Progenitor cell of endocrine pancreas (in vitro differentiated cells): Measurements from ENCODE around the gene CRY1. TPM values are rescaled to one million over a fixed set of nuclear protein-coding genes. Genes with fewer than 3 reads are reported as not detected.

ENCODE experiments used
- DNase-seq: peaks from one replicate; pipeline ENCODE4 v3.0.0; 2021; ENCODE audit warnings: low spot score; ENCODE audit not compliant: unreplicated experiment
- H3K27ac Mint-ChIP-seq: 2 replicates; pipeline ENCODE4 v1.8.0; 2021; ENCODE audit warnings: mild to moderate bottlenecking, moderate library complexity, mixed read lengths
- H3K27me3 Mint-ChIP-seq: 2 replicates; pipeline ENCODE4 v1.8.0; 2021; ENCODE audit warnings: mixed read lengths
- H3K36me3 Mint-ChIP-seq: 2 replicates; pipeline ENCODE4 v1.8.0; 2022; ENCODE audit warnings: mixed read lengths; ENCODE audit not compliant: insufficient read depth
- H3K4me1 Mint-ChIP-seq: 2 replicates; pipeline ENCODE4 v1.8.0; 2021; ENCODE audit warnings: low read depth, mixed read lengths
- H3K4me3 Mint-ChIP-seq: 2 replicates; pipeline ENCODE4 v1.8.0; 2021; ENCODE audit warnings: low read depth, mild to moderate bottlenecking, moderate library complexity, mixed read lengths
- H3K9me3 Mint-ChIP-seq: 2 replicates; pipeline ENCODE4 v1.8.0; 2021; ENCODE audit warnings: low read depth, mixed read lengths
- CTCF ChIP-seq: fragments of 200-600 bp; sonication (generic); IDR thresholded peaks from one replicate; pipeline ENCODE4 v1.5.0; 2021; ENCODE audit warnings: antibody characterized with exemption, mild to moderate bottlenecking; ENCODE audit not compliant: unreplicated experiment
- total RNA-seq: library from RNA; stranded (reverse); gene quantifications from 2 replicates; pipeline ENCODE4 v1.2.1, GENCODE V29; 2021

Gene CRY1
- total RNA-seq, 1 donor from 2014 or later = 26.9 TPM

- Mint-ChIP-seq H3K4me3 (no peak overlapping the region), H3K36me3 (no peaks in the 10 kb centered on the region), H3K27me3 (no peaks in the 10 kb centered on the region), H3K4me1 (peaks cover 1% of the 10 kb centered on the region), H3K27ac (no peak overlapping the region), H3K9me3 (peaks cover 6% of the 10 kb centered on the region)
- DNase-seq = peak; percentile 25
- no peak for TF ChIP-seq CTCF
Observed at GRCh38 chr12:107092669-107093416, 506 bp downstream of the CRY1 start.

- H3K27me3 Mint-ChIP-seq = no peaks in the 10 kb centered on the region
- no peaks in the 10 kb centered on the region for H3K36me3 Mint-ChIP-seq
- H3K27ac Mint-ChIP-seq = no peak overlapping the region
Observed at GRCh38 chr12:107091989-107092641, 1.2 kb downstream of the CRY1 start.

GRCh38 chr12:107091381-107091780, 2.0 kb downstream of the CRY1 start:
- no peak for TF ChIP-seq CTCF
- peaks cover 2% of the 10 kb centered on the region for H3K36me3 Mint-ChIP-seq
- peaks cover 1% of the 10 kb centered on the region for H3K4me1 Mint-ChIP-seq
- peaks cover 6% of the 10 kb centered on the region for H3K9me3 Mint-ChIP-seq
- H3K27ac Mint-ChIP-seq = no peak overlapping the region
- H3K4me3 Mint-ChIP-seq = no peak overlapping the region
- DNase-seq = no peak
- no peaks in the 10 kb centered on the region for H3K27me3 Mint-ChIP-seq

More at GRCh38 chr12:107091989-107092641, 1.2 kb downstream of the CRY1 start:
- Mint-ChIP-seq H3K4me3 (no peak overlapping the region), H3K9me3 (peaks cover 6% of the 10 kb centered on the region), H3K4me1 (peaks cover 1% of the 10 kb centered on the region)
- peak; percentile 77 for TF ChIP-seq CTCF
- peak; percentile 30 for DNase-seq

- TF ChIP-seq CTCF = no peak
- peaks cover 1% of the 10 kb centered on the region for H3K4me1 Mint-ChIP-seq
- H3K9me3 Mint-ChIP-seq = peaks cover under 1% of the 10 kb centered on the region
- peaks cover 2% of the 10 kb centered on the region for H3K36me3 Mint-ChIP-seq
- no peak overlapping the region for H3K4me3 Mint-ChIP-seq
- no peak for DNase-seq
- H3K27ac Mint-ChIP-seq = no peak overlapping the region
- no peaks in the 10 kb centered on the region for H3K27me3 Mint-ChIP-seq
Observed at GRCh38 chr12:107090711-107091110, 2.6 kb downstream of the CRY1 start.

- H3K4me1 Mint-ChIP-seq = peaks cover 1% of the 10 kb centered on the region
- peaks cover 3% of the 10 kb centered on the region for H3K36me3 Mint-ChIP-seq
- no peaks in the 10 kb centered on the region for H3K9me3 Mint-ChIP-seq
- no peak overlapping the region for H3K27ac Mint-ChIP-seq
- TF ChIP-seq CTCF = no peak
- H3K4me3 Mint-ChIP-seq = no peak overlapping the region
- no peaks in the 10 kb centered on the region for H3K27me3 Mint-ChIP-seq
- no peak for DNase-seq
Observed at GRCh38 chr12:107088912-107089311, 4.4 kb downstream of the CRY1 start.
